Progenitor cell of endocrine pancreas (in vitro differentiated cells): ENCODE measurements around the gene BMPR1A. TPM values are rescaled to one million over a fixed set of nuclear protein-coding genes. Genes with fewer than 3 reads are reported as not detected.

Experiments used
- DNase-seq: peaks from one replicate; pipeline ENCODE4 v3.0.0; 2021; ENCODE audit warnings: low spot score; ENCODE audit not compliant: unreplicated experiment
- H3K27ac Mint-ChIP-seq: 2 replicates; pipeline ENCODE4 v1.8.0; 2021; ENCODE audit warnings: mild to moderate bottlenecking, moderate library complexity, mixed read lengths
- H3K27me3 Mint-ChIP-seq: 2 replicates; pipeline ENCODE4 v1.8.0; 2021; ENCODE audit warnings: mixed read lengths
- H3K36me3 Mint-ChIP-seq: 2 replicates; pipeline ENCODE4 v1.8.0; 2022; ENCODE audit warnings: mixed read lengths; ENCODE audit not compliant: insufficient read depth
- H3K4me1 Mint-ChIP-seq: 2 replicates; pipeline ENCODE4 v1.8.0; 2021; ENCODE audit warnings: low read depth, mixed read lengths
- H3K4me3 Mint-ChIP-seq: 2 replicates; pipeline ENCODE4 v1.8.0; 2021; ENCODE audit warnings: low read depth, mild to moderate bottlenecking, moderate library complexity, mixed read lengths
- H3K9me3 Mint-ChIP-seq: 2 replicates; pipeline ENCODE4 v1.8.0; 2021; ENCODE audit warnings: low read depth, mixed read lengths
- total RNA-seq: library from RNA; stranded (reverse); gene quantifications from 2 replicates; pipeline ENCODE4 v1.2.1, GENCODE V29; 2021
- TF ChIP-seq, protein P1 (sequence below): fragments of 200-600 bp; sonication (generic); IDR thresholded peaks from one replicate; pipeline ENCODE4 v1.5.0; 2021; ENCODE audit warnings: antibody characterized with exemption, mild to moderate bottlenecking; ENCODE audit not compliant: unreplicated experiment

The BMPR1A gene
- total RNA-seq, 1 donor from 2014 or later: 89.7 TPM

DNA sequence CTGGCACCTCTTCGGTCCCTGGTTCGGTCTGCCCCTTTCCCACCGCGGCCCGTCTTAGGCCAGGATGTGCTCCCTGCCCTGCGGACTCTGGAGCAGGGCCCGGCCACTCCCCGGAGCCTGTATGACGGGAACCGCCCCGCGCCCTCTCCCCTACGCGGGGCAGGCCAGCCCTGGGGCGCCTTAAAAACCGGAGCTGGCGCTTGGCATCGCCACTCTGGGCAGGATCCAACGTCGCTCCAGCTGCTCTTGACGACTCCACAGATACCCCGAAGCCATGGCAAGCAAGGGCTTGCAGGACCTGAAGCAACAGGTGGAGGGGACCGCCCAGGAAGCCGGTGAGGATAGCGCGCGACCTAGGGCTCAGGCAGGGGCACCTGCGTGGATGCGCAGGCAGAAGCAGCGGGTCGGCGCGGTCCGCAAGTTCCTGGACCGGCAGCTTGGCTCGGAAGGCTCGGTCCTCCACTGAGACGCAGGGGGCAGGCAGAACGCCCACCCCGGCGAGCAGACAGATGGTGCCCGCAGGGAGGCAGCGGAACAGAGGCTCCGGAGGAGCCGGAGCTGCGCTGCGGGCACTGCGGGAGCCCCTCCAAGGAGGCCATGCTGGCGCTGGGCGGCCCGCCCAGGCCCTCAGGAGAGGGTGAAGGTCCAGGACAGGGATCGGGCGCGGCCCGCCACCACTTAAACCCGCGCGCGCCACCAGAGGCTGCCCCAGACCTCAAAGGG is 212.0 kb downstream of the BMPR1A start, which contains the start of gene ADIRF:
TSS of gene ADIRF (plus strand) at position 212 of the 723 bp plus-strand sequence. CDS start at position 275, 63 bp downstream.
- H3K9me3 Mint-ChIP-seq: no peaks in the 10 kb centered on the region
- H3K36me3 Mint-ChIP-seq: no peaks in the 10 kb centered on the region
- TF ChIP-seq, protein P1, sequence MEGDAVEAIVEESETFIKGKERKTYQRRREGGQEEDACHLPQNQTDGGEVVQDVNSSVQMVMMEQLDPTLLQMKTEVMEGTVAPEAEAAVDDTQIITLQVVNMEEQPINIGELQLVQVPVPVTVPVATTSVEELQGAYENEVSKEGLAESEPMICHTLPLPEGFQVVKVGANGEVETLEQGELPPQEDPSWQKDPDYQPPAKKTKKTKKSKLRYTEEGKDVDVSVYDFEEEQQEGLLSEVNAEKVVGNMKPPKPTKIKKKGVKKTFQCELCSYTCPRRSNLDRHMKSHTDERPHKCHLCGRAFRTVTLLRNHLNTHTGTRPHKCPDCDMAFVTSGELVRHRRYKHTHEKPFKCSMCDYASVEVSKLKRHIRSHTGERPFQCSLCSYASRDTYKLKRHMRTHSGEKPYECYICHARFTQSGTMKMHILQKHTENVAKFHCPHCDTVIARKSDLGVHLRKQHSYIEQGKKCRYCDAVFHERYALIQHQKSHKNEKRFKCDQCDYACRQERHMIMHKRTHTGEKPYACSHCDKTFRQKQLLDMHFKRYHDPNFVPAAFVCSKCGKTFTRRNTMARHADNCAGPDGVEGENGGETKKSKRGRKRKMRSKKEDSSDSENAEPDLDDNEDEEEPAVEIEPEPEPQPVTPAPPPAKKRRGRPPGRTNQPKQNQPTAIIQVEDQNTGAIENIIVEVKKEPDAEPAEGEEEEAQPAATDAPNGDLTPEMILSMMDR: no peak
- H3K4me1 Mint-ChIP-seq: peaks cover 22% of the 10 kb centered on the region
- no peak within 1 kb of the TSS for H3K4me3 Mint-ChIP-seq
- peaks cover 26% of the 10 kb centered on the region for H3K27me3 Mint-ChIP-seq
- H3K27ac Mint-ChIP-seq: no peak within 1 kb of the TSS
- no peak for DNase-seq

- Mint-ChIP-seq H3K4me3 (no peak overlapping the region), H3K9me3 (no peaks in the 10 kb centered on the region), H3K36me3 (no peaks in the 10 kb centered on the region), H3K4me1 (peaks cover 22% of the 10 kb centered on the region), H3K27me3 (peaks cover 27% of the 10 kb centered on the region), H3K27ac (no peak overlapping the region)
- TF ChIP-seq, protein P1: no peak
- no peak for DNase-seq
These were observed 212.6 kb downstream of the BMPR1A start for GRCh38 chr10:86968994-86969355.

GRCh38 chr10:86969421-86970041 is 213.1 kb downstream of the BMPR1A start:
- DNase-seq: no peak
- H3K9me3 Mint-ChIP-seq: no peaks in the 10 kb centered on the region
- no peaks in the 10 kb centered on the region for H3K36me3 Mint-ChIP-seq
- peaks cover 33% of the 10 kb centered on the region for H3K27me3 Mint-ChIP-seq
- no peak overlapping the region for H3K27ac Mint-ChIP-seq
- TF ChIP-seq, protein P1: no peak
- H3K4me1 Mint-ChIP-seq: peaks cover 27% of the 10 kb centered on the region
- H3K4me3 Mint-ChIP-seq: no peak overlapping the region

- Mint-ChIP-seq H3K36me3 (no peaks in the 10 kb centered on the region), H3K27me3 (peaks cover 34% of the 10 kb centered on the region), H3K4me1 (peaks cover 29% of the 10 kb centered on the region)
These were observed 214.0 kb downstream of the BMPR1A start for GRCh38 chr10:86970162-86970981.

DNA sequence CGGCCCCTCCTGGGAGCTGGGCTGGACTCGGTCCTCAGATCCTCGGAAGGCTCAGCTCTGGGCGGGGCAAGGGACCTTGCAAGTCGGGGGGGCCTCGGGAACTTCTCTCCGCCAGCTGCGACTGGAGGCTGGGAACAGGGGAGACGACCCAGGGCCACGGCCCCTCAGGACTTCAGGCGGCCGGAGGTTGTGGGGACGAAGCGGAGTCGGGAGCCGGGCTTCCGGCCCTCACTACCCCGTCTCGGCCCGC is 214.5 kb downstream of the BMPR1A start:
- peaks cover 25% of the 10 kb centered on the region for H3K4me1 Mint-ChIP-seq
- no peak overlapping the region for H3K27ac Mint-ChIP-seq
- no peak for DNase-seq

More at GRCh38 chr10:86970162-86970981, 214.0 kb downstream of the BMPR1A start:
- Mint-ChIP-seq H3K4me3 (peak overlapping the region; percentile 74), H3K9me3 (no peaks in the 10 kb centered on the region), H3K27ac (peak overlapping the region; percentile 89)
- no peak for DNase-seq
- TF ChIP-seq, protein P1: no peak

More for the DNA sequence above, 214.5 kb downstream of the BMPR1A start:
- Mint-ChIP-seq H3K27me3 (peaks cover 34% of the 10 kb centered on the region), H3K9me3 (no peaks in the 10 kb centered on the region), H3K36me3 (no peaks in the 10 kb centered on the region), H3K4me3 (peak overlapping the region; percentile 74)
- TF ChIP-seq, protein P1: no peak
